Ishikawa (cell line): ENCODE results near the gene ATP2A3.

Source experiments
- CEBPB ChIP-seq: IDR thresholded peaks from 2 replicates; pipeline ENCODE4 v1.6.1; 2012
- EGR1 ChIP-seq: IDR thresholded peaks from 2 replicates; pipeline ENCODE4 v1.6.1; 2012
- EP300 ChIP-seq: IDR thresholded peaks from 2 replicates; pipeline ENCODE4 v1.6.1; 2012; ENCODE audit warnings: borderline replicate concordance
- TAF1 ChIP-seq: IDR thresholded peaks from 2 replicates; pipeline ENCODE4 v1.6.1; 2012; ENCODE audit warnings: low read depth, mild to moderate bottlenecking
- YY1 ChIP-seq: IDR thresholded peaks from 2 replicates; pipeline ENCODE4 v1.6.1; 2012; ENCODE audit warnings: low read depth
- ZBTB7A ChIP-seq: IDR thresholded peaks from 2 replicates; pipeline ENCODE4 v1.6.1; 2012; ENCODE audit warnings: low read depth

DNA sequence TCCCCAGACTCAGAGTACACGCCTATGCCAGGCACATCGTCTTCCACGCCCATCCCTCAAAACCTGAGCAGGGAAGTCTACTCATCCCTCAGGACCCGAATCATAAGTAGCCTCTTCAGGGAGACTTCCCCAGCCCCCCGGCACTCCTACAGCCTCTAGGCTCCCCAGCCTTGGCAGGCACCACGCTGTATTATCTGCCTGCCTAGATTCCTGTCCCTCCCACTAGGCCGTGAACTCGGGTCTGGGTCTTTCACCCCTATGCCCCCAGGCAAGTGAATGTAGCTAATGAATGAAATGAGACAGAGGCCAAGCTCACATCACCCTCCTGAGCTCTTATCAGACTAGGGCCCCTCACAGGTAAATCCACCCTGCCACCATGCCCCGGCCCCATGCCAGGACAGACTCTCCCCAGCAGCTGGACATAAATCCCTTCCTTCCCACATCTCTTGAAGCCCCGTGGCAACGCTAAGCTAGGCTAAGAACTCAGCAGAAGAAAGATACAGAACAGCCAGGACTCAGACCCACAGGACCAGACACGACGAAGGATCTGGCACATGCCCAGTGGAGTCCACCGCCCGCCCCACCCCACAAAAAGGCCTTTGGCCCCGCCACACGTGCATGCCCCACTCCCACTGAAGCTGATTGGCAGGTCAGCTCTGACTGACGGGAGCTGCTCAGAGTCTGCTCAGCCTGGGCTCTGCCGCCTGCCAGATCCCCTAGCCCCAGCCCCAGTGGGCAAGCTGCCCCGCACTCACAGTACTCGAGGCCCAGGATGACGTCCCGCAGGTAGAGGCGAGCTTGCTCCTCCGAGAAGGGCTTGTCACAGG is 84.4 kb downstream of the ATP2A3 start:
- TF ChIP-seq TAF1 (no peak), ZBTB7A (no peak), CEBPB (no peak), EGR1 (no peak), EP300 (no peak), YY1 (no peak)
